Activated CD8-positive, alpha-beta memory T cell treated with anti-CD3 and anti-CD28 coated beads, Interleukin-2, amount 50 U/mL, for 24 hours (primary cell): ENCODE measurements around the gene SLC31A1.
"Not testable (repeated sequence)": the region's sequence is repeated elsewhere in the genome, so short reads cannot be mapped to it uniquely, and the experiment has no call there.

Experiments used
- DNase-seq: peaks from one replicate; pipeline ENCODE4 v3.0.0-alpha.2; 2020; ENCODE audit errors: extremely low read depth

The SLC31A1 gene

DNA sequence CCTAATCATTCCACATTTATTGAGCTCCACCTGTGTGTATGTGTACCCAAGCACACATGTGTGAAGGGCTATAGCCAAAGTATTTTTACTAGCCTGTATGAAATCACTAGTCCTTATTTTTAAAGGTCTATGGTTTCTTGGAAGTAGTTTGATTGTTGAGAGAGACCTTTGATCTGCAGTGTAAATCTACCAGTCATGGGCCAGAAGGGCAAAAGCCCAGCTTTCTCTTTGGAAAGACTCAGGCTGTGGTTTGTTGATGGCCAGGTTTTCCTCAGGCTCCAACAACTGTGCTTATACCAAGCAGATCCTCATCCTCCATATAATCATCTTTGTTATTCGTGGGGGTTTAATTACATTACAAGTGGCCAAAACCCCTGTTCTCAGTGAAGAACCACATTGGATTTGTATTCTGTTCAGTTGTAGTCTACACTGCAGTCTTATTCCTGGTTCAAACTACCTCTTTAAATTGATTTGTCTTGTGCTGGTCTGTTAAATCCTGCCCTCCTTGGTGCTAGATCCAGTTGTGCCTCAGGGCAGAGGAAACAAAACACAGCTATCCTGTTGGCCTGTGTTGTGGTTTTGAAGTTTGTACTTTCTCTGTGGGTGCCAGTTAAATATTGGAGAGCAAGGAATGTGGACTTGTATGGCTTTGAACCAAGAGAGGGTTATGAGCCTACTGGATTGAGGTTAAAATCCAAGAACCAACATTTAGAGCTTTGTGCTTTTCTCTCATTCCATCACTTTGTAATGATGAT lies 40.8 kb downstream of the SLC31A1 start:
- no peak for DNase-seq

- DNase-seq = no peak
These were observed 44.8 kb downstream of the SLC31A1 start for GRCh38 chr9:113266174-113266573.

GRCh38 chr9:113267911-113268566 lies 46.7 kb downstream of the SLC31A1 start:
- DNase-seq = no peak

DNA sequence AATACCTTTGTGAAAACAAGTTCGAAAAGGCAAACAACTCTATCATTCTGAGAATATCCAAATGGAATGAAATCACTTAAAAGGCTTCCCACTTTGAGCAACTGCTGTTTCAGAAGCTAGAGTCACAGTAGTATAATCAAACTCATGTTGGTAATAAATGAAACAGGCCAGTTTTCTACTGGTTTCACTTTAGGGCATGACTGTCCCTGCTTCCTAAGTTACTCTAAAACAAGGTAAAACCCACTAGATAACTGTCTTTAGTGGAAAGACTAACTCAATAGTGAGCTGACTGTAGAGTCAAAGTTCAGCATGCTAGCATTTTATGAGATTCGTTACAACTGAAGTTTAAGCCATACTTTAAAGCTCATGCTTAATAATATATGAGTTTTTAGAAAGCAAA lies 48.0 kb downstream of the SLC31A1 start:
- DNase-seq = no peak

GRCh38 chr9:113269871-113270270 lies 48.5 kb downstream of the SLC31A1 start:
- DNase-seq = no peak

GRCh38 chr9:113274474-113275156 lies 53.3 kb downstream of the SLC31A1 start:
- DNase-seq = peak; percentile 3

- peak; percentile 92 for DNase-seq
These were observed 54.1 kb downstream of the SLC31A1 start, which contains the start of the genes CDC26 and PRPF4 for GRCh38 chr9:113275157-113276131. CDC26 (minus strand) TSS chr9:113275572; CDS start chr9:113272507, 3,065 bp downstream. PRPF4 (plus strand) TSS chr9:113275658; CDS start chr9:113275744, 86 bp downstream.

DNA sequence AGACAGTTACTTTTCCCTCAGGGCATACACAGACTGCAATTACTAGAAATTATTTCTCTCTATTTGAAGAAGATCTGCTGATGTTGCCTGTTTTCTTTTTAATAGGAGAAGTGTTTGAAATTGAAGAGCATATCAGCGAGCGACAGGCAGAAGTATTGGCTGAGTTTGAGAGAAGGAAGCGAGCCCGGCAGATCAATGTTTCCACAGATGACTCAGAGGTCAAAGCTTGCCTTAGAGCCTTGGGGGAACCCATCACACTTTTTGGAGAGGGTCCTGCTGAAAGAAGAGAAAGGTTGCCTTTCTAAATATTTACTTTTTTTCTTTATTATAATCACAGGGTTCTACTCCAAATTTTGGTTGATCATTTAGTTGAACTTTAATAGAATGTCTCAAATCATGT lies 57.5 kb downstream of the SLC31A1 start:
- DNase-seq = no peak

DNA sequence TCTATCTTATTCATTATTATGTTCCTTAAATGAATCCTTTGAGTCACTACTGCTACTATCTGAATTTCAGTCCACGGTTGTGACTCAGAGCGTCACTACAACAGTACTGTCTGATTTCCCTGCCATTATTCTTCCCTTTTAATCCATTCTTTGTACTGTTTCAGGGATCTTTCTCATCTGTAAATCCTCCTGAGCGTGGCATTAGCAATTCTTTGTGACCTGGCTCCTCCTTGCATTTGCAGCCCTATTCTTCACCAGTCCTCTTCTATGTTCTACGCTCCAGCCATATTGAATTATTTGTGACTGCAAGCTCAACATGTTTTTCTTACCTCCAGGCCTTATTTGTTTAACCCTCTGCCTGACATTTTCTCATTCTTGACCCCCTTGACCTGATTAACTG lies 60.0 kb downstream of the SLC31A1 start:
- DNase-seq = no peak

GRCh38 chr9:113289091-113289490 lies 67.7 kb downstream of the SLC31A1 start:
- no peak for DNase-seq

DNA sequence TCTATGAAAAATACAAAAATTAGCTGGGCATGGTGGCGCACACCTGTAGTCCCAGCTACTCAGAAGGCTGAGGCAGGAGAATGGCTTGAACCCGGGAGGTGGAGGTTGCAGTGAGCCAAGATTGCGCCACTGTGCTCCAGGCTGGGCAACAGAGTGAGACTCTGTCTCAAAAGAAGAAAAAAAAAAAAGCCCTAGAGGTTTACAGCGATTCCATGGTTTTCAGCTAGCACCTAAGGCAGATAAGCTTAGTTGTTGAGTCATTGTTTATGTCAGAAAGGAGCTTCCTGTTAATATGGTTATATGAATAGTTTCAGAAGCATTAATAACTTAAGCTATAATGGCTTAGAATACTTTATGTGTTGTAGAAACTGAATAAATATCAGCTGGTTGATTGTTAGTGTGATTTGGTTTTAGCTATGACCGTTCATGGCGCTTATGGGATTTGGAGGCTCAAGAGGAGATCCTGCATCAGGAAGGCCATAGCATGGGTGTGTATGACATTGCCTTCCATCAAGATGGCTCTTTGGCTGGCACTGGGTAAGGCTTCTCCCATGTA lies 68.8 kb downstream of the SLC31A1 start:
- DNase-seq = no peak

DNA sequence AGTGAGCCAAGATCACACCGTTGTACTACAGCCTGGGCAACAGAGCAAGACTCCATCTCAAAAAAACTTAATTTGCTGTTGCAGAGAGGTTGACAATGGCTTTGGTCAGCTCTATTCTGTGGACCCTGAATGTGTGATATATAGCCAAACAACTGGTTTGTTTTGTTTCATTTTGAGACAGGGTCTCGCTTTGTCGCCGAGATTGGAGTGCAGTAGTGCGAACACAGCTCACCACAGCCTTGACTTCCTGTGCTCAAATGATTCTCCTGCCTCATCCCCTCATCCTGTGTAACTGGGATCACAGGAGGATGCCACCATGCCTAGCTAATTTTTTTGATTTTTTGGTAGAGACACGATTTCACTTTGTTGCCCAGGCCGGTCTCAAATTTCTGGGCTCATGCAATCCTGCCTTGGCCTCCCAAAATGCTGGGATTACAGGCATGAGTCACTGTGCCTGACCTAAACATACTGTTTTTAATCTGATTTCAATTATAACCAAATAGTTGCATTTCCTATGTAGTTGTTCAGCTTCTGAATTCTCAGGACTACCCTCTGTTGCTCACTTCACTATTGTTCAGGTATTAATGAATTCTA lies 72.0 kb downstream of the SLC31A1 start:
- no peak for DNase-seq

DNA sequence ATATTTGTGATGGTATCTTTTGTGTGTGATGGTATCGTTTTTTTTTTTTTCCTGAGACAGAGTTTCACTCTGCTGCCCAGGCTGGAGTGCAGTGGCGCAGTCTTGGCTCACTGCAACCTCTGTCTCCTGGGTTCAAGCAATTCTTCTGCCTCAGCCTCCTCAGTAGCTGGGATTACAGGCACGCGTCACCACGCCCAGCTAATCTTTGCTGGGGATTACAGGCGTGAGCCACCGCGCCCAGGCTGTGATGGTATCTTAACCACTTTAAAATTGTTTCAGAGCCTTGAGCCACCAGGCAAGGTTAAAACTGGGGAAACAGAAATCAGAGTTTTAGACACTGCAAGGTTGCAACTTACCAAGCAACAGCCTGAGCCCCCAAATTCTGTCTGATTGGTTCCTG lies 74.9 kb downstream of the SLC31A1 start:
- not testable (repeated sequence) for DNase-seq

GRCh38 chr9:113296796-113297558 lies 75.6 kb downstream of the SLC31A1 start:
- DNase-seq = no peak

- DNase-seq = no peak
These were observed 77.0 kb downstream of the SLC31A1 start for GRCh38 chr9:113298311-113298710.

- no peak for DNase-seq
These were observed 77.8 kb downstream of the SLC31A1 start for GRCh38 chr9:113298924-113299770.

GRCh38 chr9:113299800-113300292 lies 78.5 kb downstream of the SLC31A1 start:
- no peak for DNase-seq

DNA sequence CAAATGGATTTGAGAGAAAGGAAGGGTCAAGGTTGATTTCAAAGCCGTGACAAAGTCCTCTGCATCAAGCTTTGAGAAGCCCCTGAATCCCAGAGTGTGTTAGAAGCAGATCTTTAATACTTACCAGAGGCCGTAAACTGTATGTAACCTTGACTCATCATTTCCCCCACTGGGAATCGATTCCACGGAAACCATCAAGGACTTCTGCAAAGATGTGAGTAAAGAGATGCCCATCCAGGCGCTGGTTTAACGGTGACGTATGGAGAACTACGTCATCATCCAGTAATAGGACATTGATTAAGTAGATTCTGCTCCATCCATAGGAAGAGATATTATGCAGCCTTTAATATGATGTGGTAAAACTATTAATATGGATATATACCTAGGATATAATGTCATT lies 80.2 kb downstream of the SLC31A1 start:
- DNase-seq = no peak
